Spleen (tissue), 11 donors: Measurements from ENCODE around the gene CD55. TPM values are rescaled to one million over a fixed set of nuclear protein-coding genes. Genes with fewer than 3 reads are reported as not detected.

Experiments used
- DNase-seq: peaks from one replicate; pipeline ENCODE4 v3.0.0-alpha.2; 2020
- H3K27ac ChIP-seq, 8 donors: fragments of 200-600 bp; sonication (generic) in 7 of 8; 1 replicate in 4 of 8; 2 replicates in 4 of 8; pipeline versions ENCODE4 v1.5.0 to v1.8.0; 2016 to 2021; ENCODE audit warnings: inconsistent platforms in 4 of 8, mild to moderate bottlenecking in 4 of 8, moderate library complexity in 1 of 8
- H3K27me3 ChIP-seq, 7 donors: fragments of 200-600 bp; sonication (generic) in 6 of 7; replicated peaks in 1 of 7; 1 replicate in 4 of 7; 2 replicates in 3 of 7; pipeline versions ENCODE4 v1.5.0 to v1.8.0; 2016 to 2021; ENCODE audit warnings: inconsistent platforms in 3 of 7, mild to moderate bottlenecking in 1 of 7
- H3K36me3 ChIP-seq, 6 donors: fragments of 200-600 bp; sonication (generic) in 5 of 6; 1 replicate in 4 of 6; 2 replicates in 2 of 6; pipeline versions ENCODE4 v1.5.0 to v1.8.0; 2016 to 2021; ENCODE audit warnings: inconsistent platforms in 2 of 6
- H3K4me1 ChIP-seq, 6 donors: fragments of 200-600 bp; sonication (generic) in 5 of 6; 1 replicate in 3 of 6; 2 replicates in 3 of 6; pipeline versions ENCODE4 v1.5.0 to v1.8.0; 2016 to 2021; ENCODE audit warnings: inconsistent platforms in 3 of 6
- H3K4me3 ChIP-seq, 8 donors: fragments of 200-600 bp; sonication (generic) in 7 of 8; 1 replicate in 4 of 8; 2 replicates in 4 of 8; pipeline versions ENCODE4 v1.5.0 to v1.8.0; 2016 to 2021; ENCODE audit warnings: inconsistent platforms in 4 of 8, mild to moderate bottlenecking in 4 of 8, moderate library complexity in 2 of 8
- H3K9me3 ChIP-seq, 8 donors: fragments of 200-600 bp; sonication (generic) in 7 of 8; 1 replicate in 4 of 8; 2 replicates in 4 of 8; pipeline versions ENCODE4 v1.5.0 to v1.8.0; 2016 to 2021; ENCODE audit warnings: inconsistent platforms in 4 of 8
- POLR2A ChIP-seq, 3 donors: fragments of 450-650 bp; IDR thresholded peaks; one replicate each; pipeline ENCODE4 v1.5.1; 2017; ENCODE audit warnings: antibody characterized with exemption in 3 of 3, mild to moderate bottlenecking in 1 of 3
- POLR2AphosphoS5 ChIP-seq, 3 donors: sonication (generic); formaldehyde crosslinking; IDR thresholded peaks; one replicate each; pipeline ENCODE4 v1.5.1; 2017; ENCODE audit warnings: antibody characterized with exemption in 3 of 3
- WGBS, 5 donors: extraction: QIAGEN DNeasy Blood & Tissue Kit in 3 of 5; methylation state at CpG; one replicate each; pipeline versions ENCODE4 v1.1.5 to v1.1.7; 2013 to 2018; 5-methylcytosine and 5-hydroxymethylcytosine counted together
- intact Hi-C: fragments of 100-400 bp; cut with DNase I; formaldehyde crosslinking; loops from one replicate; pipeline ENCODE4 v1.15.0; 2023; ENCODE audit warnings: low total_unique reads
- polyA plus RNA-seq, 3 donors: library from polyadenylated mRNA; stranded (reverse); fragments of 200-250 nt; gene quantifications; one replicate each; pipeline ENCODE4 v1.2.1, GENCODE V29; 2013
- total RNA-seq, 7 donors: library from RNA; depleted of rRNA in 3 of 7; stranded (reverse); fragments of >200 nt in 3 of 7; fragmentation: NEBNext Ultra II Directional in 4 of 7; extraction: Animal tissue kit (Norgen Biotek cat#: 25700) in 4 of 7; gene quantifications; one replicate each; pipeline versions ENCODE4 v1.1.0 to v1.2.1, GENCODE V29; 2016 to 2021
- TF ChIP-seq, protein P1 (sequence below), 11 experiments: fragments of 200-600 bp in 7 of 11; fragments of 450-650 bp in 4 of 11; sonication (generic) in 4 of 11; IDR thresholded peaks in 8 of 11; conservative IDR thresholded peaks in 3 of 11; 1 replicate in 7 of 11; 2 replicates in 4 of 11; pipeline versions ENCODE4 v1.4.0 to v1.8.0; 2016 to 2021; ENCODE audit warnings: antibody characterized with exemption in 11 of 11, inconsistent platforms in 4 of 11, mild to moderate bottlenecking in 1 of 11
- donor health status: healthy with polysubstance abuse.
- donor health status: DM: no; HTN: no; CAD: no; lungs with moderate emphysema.
- donor health status: DM: no; HTN: no; CAD: no.
- donor health status: Bipolar disorder and iron deficiency.
- donor health status: healthy.
- donor health status: DM: no; HTN: no; CAD: no.
- donor health status: DM: yes; HTN: yes; CAD: no.

CD55 gene
- total and polyA plus RNA-seq, 10 donors = 28.5 to 229 (median 104) TPM

GRCh38 chr1:207335695-207336363 lies 14.4 kb downstream of the CD55 start:
- peaks cover 3 to 89% (median 55%) of the 10 kb centered on the region in 6 donors for H3K36me3 ChIP-seq
- H3K9me3 ChIP-seq = peaks cover 0 to 15% (median 8%) of the 10 kb centered on the region in 8 donors
- peak overlapping the region; percentile 66 to 89 (median 84) for H3K27ac ChIP-seq
- no peaks in the 10 kb centered on the region for H3K27me3 ChIP-seq
- H3K4me1 ChIP-seq = peaks cover 13 to 83% (median 64%) of the 10 kb centered on the region in 6 donors
- intact Hi-C loops = no loop called here
- WGBS, 5 donors = 30 to 43% (median 39%) methylated on average over 6 of the region's 6 CpGs
- no peak for TF ChIP-seq POLR2A (IDR thresholded peaks at IDR 0.05)
- TF ChIP-seq, protein P1, sequence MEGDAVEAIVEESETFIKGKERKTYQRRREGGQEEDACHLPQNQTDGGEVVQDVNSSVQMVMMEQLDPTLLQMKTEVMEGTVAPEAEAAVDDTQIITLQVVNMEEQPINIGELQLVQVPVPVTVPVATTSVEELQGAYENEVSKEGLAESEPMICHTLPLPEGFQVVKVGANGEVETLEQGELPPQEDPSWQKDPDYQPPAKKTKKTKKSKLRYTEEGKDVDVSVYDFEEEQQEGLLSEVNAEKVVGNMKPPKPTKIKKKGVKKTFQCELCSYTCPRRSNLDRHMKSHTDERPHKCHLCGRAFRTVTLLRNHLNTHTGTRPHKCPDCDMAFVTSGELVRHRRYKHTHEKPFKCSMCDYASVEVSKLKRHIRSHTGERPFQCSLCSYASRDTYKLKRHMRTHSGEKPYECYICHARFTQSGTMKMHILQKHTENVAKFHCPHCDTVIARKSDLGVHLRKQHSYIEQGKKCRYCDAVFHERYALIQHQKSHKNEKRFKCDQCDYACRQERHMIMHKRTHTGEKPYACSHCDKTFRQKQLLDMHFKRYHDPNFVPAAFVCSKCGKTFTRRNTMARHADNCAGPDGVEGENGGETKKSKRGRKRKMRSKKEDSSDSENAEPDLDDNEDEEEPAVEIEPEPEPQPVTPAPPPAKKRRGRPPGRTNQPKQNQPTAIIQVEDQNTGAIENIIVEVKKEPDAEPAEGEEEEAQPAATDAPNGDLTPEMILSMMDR (IDR thresholded peaks at IDR 0.05 in 8 of 11, conservative IDR thresholded peaks at IDR 0.05 in 3 of 11) = peak in 6 of 11 experiments; percentile 10 to 41 (median 24)
- peak in 2 of 3 donors; percentile 11 to 84 for TF ChIP-seq POLR2AphosphoS5 (IDR thresholded peaks at IDR 0.05)
- no peak for DNase-seq
- peak overlapping the region in 1 of 8 donors; percentile 54 for H3K4me3 ChIP-seq

GRCh38 chr1:207336559-207337467 lies 15.3 kb downstream of the CD55 start:
- DNase-seq = no peak
- H3K4me3 ChIP-seq = peak overlapping the region in 1 of 8 donors; percentile 54
- peaks cover 0 to 88% (median 50%) of the 10 kb centered on the region in 6 donors for H3K36me3 ChIP-seq
- peaks cover 9 to 84% (median 58%) of the 10 kb centered on the region in 6 donors for H3K4me1 ChIP-seq
- 34 to 46% (median 36%) methylated on average over 2 to 3 of the region's 3 CpGs for WGBS, 5 donors
- peak in 1 of 3 donors; percentile 69 for TF ChIP-seq POLR2AphosphoS5 (IDR thresholded peaks at IDR 0.05)
- TF ChIP-seq, protein P1 (IDR thresholded peaks at IDR 0.05 in 8 of 11, conservative IDR thresholded peaks at IDR 0.05 in 3 of 11) = no peak
- TF ChIP-seq POLR2A (IDR thresholded peaks at IDR 0.05) = no peak
- H3K27me3 ChIP-seq = no peaks in the 10 kb centered on the region
- H3K27ac ChIP-seq = peak overlapping the region; percentile 66 to 89 (median 84)
- intact Hi-C loops = no loop called here
- peaks cover 0 to 15% (median 8%) of the 10 kb centered on the region in 8 donors for H3K9me3 ChIP-seq

DNA sequence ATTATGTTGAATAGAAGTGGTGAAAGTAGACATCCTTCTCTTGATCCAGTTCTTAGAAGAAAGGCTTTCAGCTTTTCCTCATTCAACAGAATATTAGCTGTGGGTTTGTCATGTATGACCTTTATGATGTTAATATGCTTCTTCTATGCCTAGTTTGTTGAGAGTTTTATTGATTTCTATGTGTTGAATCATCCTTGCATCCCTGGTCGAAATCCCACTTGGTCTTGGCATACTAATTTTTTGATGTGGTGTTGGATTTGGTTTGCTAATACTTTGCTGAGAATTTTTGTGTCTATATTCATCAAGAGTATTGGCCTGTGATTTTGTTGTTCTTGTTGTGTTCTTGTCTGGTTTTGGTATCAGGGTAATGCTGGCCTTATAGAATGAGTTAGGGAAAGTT lies 20.9 kb downstream of the CD55 start:
- H3K36me3 ChIP-seq = peaks cover 0 to 93% (median 45%) of the 10 kb centered on the region in 6 donors
- WGBS, 5 donors = 89 to 100% (median 94%) methylated on average over 1 of the region's 1 CpG
- H3K4me1 ChIP-seq = peaks cover 0 to 80% (median 22%) of the 10 kb centered on the region in 6 donors
- no peak for DNase-seq
- no peaks in the 10 kb centered on the region for H3K9me3 ChIP-seq
- no peak overlapping the region for H3K27ac ChIP-seq
- TF ChIP-seq, protein P1 (IDR thresholded peaks at IDR 0.05 in 8 of 11, conservative IDR thresholded peaks at IDR 0.05 in 3 of 11) = no peak
- TF ChIP-seq POLR2AphosphoS5 (IDR thresholded peaks at IDR 0.05) (no peak), POLR2A (IDR thresholded peaks at IDR 0.05) (no peak)
- no peak overlapping the region for H3K4me3 ChIP-seq
- intact Hi-C loops = no loop called here
- H3K27me3 ChIP-seq = no peaks in the 10 kb centered on the region
